Muscle layer of duodenum (tissue), 2 donors: ENCODE measurements around the gene PAPSS1.

Experiments
- H3K27ac ChIP-seq: one replicate; pipeline ENCODE4 v1.7.0; 2013; ENCODE audit warnings: mild to moderate bottlenecking, low read length
- H3K27me3 ChIP-seq: one replicate; pipeline ENCODE4 v1.7.0; 2013; ENCODE audit warnings: low read depth, mild to moderate bottlenecking, control low read depth, low read length
- H3K36me3 ChIP-seq, 2 donors: one replicate each; pipeline ENCODE4 v1.7.0; 2013; ENCODE audit warnings: low read length in 2 of 2, control low read depth in 1 of 2, mild to moderate bottlenecking in 1 of 2; ENCODE audit not compliant: insufficient read depth in 2 of 2, control insufficient read depth in 1 of 2
- H3K4me1 ChIP-seq, 2 donors: one replicate each; pipeline ENCODE4 v1.7.0; 2013; ENCODE audit warnings: low read length in 2 of 2, mild to moderate bottlenecking in 2 of 2, control low read depth in 1 of 2, moderate library complexity in 1 of 2; ENCODE audit not compliant: insufficient read depth in 2 of 2, control insufficient read depth in 1 of 2
- H3K4me3 ChIP-seq, 2 donors: one replicate each; pipeline ENCODE4 v1.7.0; 2013; ENCODE audit warnings: low read length in 2 of 2, low read depth in 1 of 2, mild to moderate bottlenecking in 1 of 2
- H3K9me3 ChIP-seq, 2 donors: one replicate each; pipeline ENCODE4 v1.7.0; 2013; ENCODE audit warnings: low read length in 2 of 2, control low read depth in 1 of 2, mild to moderate bottlenecking in 1 of 2; ENCODE audit not compliant: control insufficient read depth in 1 of 2
- donor health status: healthy.

The PAPSS1 gene

GRCh38 chr4:107645604-107646003 is 74.4 kb downstream of the PAPSS1 start:
- Histone ChIP-seq H3K36me3 (peaks cover 11 to 17% of the 10 kb centered on the region in 2 donors), H3K4me3 (no peak overlapping the region), H3K9me3 (no peaks in the 10 kb centered on the region), H3K27me3 (no peaks in the 10 kb centered on the region), H3K4me1 (peaks cover 0 to 9% of the 10 kb centered on the region in 2 donors), H3K27ac (no peak overlapping the region)

- Histone ChIP-seq H3K27me3 (no peaks in the 10 kb centered on the region), H3K4me1 (peaks cover 0 to 17% of the 10 kb centered on the region in 2 donors), H3K9me3 (no peaks in the 10 kb centered on the region), H3K27ac (no peak overlapping the region), H3K4me3 (no peak overlapping the region), H3K36me3 (peaks cover 11 to 17% of the 10 kb centered on the region in 2 donors)
These were observed 77.0 kb downstream of the PAPSS1 start for GRCh38 chr4:107643021-107643420.

GRCh38 chr4:107640878-107641277 is 79.2 kb downstream of the PAPSS1 start:
- no peak overlapping the region for H3K27ac ChIP-seq
- peaks cover 11 to 17% of the 10 kb centered on the region in 2 donors for H3K36me3 ChIP-seq
- peaks cover 0 to 17% of the 10 kb centered on the region in 2 donors for H3K4me1 ChIP-seq
- H3K27me3 ChIP-seq = no peaks in the 10 kb centered on the region
- no peak overlapping the region for H3K4me3 ChIP-seq
- H3K9me3 ChIP-seq = no peaks in the 10 kb centered on the region

GRCh38 chr4:107640197-107640596 is 79.8 kb downstream of the PAPSS1 start:
- Histone ChIP-seq H3K9me3 (no peaks in the 10 kb centered on the region), H3K27ac (no peak overlapping the region), H3K4me1 (peaks cover 0 to 17% of the 10 kb centered on the region in 2 donors), H3K36me3 (peaks cover 11 to 17% of the 10 kb centered on the region in 2 donors), H3K27me3 (no peaks in the 10 kb centered on the region), H3K4me3 (no peak overlapping the region)

GRCh38 chr4:107635735-107636134 is 84.3 kb downstream of the PAPSS1 start:
- Histone ChIP-seq H3K9me3 (no peaks in the 10 kb centered on the region), H3K27me3 (no peaks in the 10 kb centered on the region), H3K4me1 (peaks cover 0 to 9% of the 10 kb centered on the region in 2 donors), H3K4me3 (no peak overlapping the region), H3K36me3 (peaks cover 0 to 4% of the 10 kb centered on the region in 2 donors), H3K27ac (no peak overlapping the region)

GRCh38 chr4:107631560-107631959 is 88.5 kb downstream of the PAPSS1 start:
- H3K9me3 ChIP-seq = no peaks in the 10 kb centered on the region
- H3K27ac ChIP-seq = no peak overlapping the region
- no peaks in the 10 kb centered on the region for H3K27me3 ChIP-seq
- H3K36me3 ChIP-seq = peaks cover 0 to 8% of the 10 kb centered on the region in 2 donors
- H3K4me3 ChIP-seq = no peak overlapping the region
- H3K4me1 ChIP-seq = no peaks in the 10 kb centered on the region

- Histone ChIP-seq H3K9me3 (no peaks in the 10 kb centered on the region), H3K27me3 (no peaks in the 10 kb centered on the region), H3K27ac (no peak overlapping the region), H3K4me1 (no peaks in the 10 kb centered on the region), H3K4me3 (no peak overlapping the region), H3K36me3 (peaks cover 0 to 8% of the 10 kb centered on the region in 2 donors)
These were observed 89.8 kb downstream of the PAPSS1 start for GRCh38 chr4:107630185-107630705.

GRCh38 chr4:107629318-107629717 is 90.7 kb downstream of the PAPSS1 start:
- H3K27me3 ChIP-seq = no peaks in the 10 kb centered on the region
- H3K9me3 ChIP-seq = no peaks in the 10 kb centered on the region
- no peak overlapping the region for H3K4me3 ChIP-seq
- no peaks in the 10 kb centered on the region for H3K4me1 ChIP-seq
- H3K36me3 ChIP-seq = peaks cover 0 to 8% of the 10 kb centered on the region in 2 donors
- no peak overlapping the region for H3K27ac ChIP-seq

- no peaks in the 10 kb centered on the region for H3K4me1 ChIP-seq
- H3K4me3 ChIP-seq = no peak overlapping the region
- H3K36me3 ChIP-seq = peaks cover 0 to 14% of the 10 kb centered on the region in 2 donors
- no peaks in the 10 kb centered on the region for H3K27me3 ChIP-seq
- no peaks in the 10 kb centered on the region for H3K9me3 ChIP-seq
- H3K27ac ChIP-seq = no peak overlapping the region
These were observed 94.6 kb downstream of the PAPSS1 start for GRCh38 chr4:107625391-107625902.

GRCh38 chr4:107624024-107624423 is 96.0 kb downstream of the PAPSS1 start:
- H3K9me3 ChIP-seq = no peaks in the 10 kb centered on the region
- H3K36me3 ChIP-seq = peaks cover 0 to 13% of the 10 kb centered on the region in 2 donors
- H3K4me1 ChIP-seq = no peaks in the 10 kb centered on the region
- no peaks in the 10 kb centered on the region for H3K27me3 ChIP-seq
- H3K27ac ChIP-seq = no peak overlapping the region
- H3K4me3 ChIP-seq = no peak overlapping the region

- H3K4me3 ChIP-seq = no peak overlapping the region
- H3K4me1 ChIP-seq = no peaks in the 10 kb centered on the region
- no peaks in the 10 kb centered on the region for H3K9me3 ChIP-seq
- peaks cover 0 to 13% of the 10 kb centered on the region in 2 donors for H3K36me3 ChIP-seq
- H3K27ac ChIP-seq = no peak overlapping the region
- no peaks in the 10 kb centered on the region for H3K27me3 ChIP-seq
These were observed 98.0 kb downstream of the PAPSS1 start for GRCh38 chr4:107622006-107622405.

- Histone ChIP-seq H3K9me3 (no peaks in the 10 kb centered on the region), H3K4me3 (no peak overlapping the region), H3K27ac (no peak overlapping the region), H3K27me3 (no peaks in the 10 kb centered on the region), H3K36me3 (peaks cover 0 to 18% of the 10 kb centered on the region in 2 donors), H3K4me1 (no peaks in the 10 kb centered on the region)
These were observed 100.3 kb downstream of the PAPSS1 start for GRCh38 chr4:107619731-107620130.
